ENCODE measurements around the gene ADORA2A. TPM values are rescaled to one million over a fixed set of nuclear protein-coding genes. Genes with fewer than 3 reads are reported as not detected.

ADORA2A gene
- total RNA-seq, 1 donor from 2014 or later: 3.5 TPM

GRCh38 chr22:24444251-24444650 is 16.9 kb downstream of the ADORA2A start:
- Mint-ChIP-seq H3K4me1 (ENCODE audit: unreplicated experiment) (peaks cover 10% of the 10 kb centered on the region), H3K27me3 (ENCODE audit: unreplicated experiment) (no peaks in the 10 kb centered on the region), H3K36me3 (ENCODE audit: unreplicated experiment) (no peaks in the 10 kb centered on the region), H3K4me3 (ENCODE audit: unreplicated experiment) (no peak overlapping the region), H3K9me3 (ENCODE audit: unreplicated experiment) (no peaks in the 10 kb centered on the region), H3K27ac (ENCODE audit: unreplicated experiment) (no peak overlapping the region)
- DNase-seq (ENCODE audit: extremely low spot score, unreplicated experiment): no peak
- TF ChIP-seq CTCF (IDR thresholded peaks at IDR 0.05): no peak

DNA sequence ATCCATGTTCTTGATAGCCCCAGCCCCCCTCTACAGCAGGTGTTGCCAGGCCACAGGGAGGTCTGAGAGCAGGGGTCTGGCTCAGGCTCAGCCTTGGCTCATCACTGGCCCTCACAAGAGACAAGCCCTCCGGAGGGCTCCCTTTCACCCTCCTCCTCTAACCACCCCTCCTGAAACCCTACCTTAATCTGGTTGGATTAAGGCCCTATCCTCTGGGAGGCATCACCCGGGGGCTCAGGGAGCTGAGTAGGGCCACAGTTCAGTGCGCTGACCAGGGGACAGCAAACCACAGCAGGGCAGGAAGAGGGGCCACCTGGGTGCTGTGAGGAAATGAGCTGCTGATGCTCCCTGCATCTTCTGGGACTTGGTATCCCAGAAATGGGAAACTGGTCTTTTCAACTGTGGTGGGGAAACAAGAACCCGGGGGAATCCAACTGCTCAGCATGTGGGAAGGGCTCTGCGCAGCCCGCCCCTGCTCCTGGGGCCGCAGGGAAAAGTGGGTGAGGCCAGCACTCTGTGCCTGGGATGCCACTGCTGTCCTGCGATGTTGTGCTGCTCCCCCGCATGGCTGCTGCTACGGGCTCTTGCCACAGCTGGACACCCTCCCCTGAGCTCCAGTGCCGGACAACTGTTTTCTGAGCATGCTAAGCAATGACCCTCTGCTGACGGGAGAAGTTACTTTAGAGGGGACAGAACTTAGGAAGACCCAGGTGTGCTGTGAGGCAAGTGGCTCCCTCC is 17.5 kb downstream of the ADORA2A start:
- no peaks in the 10 kb centered on the region for H3K27me3 Mint-ChIP-seq (ENCODE audit: unreplicated experiment)

GRCh38 chr22:24445481-24446259 is 18.3 kb downstream of the ADORA2A start:
- Mint-ChIP-seq H3K27ac (ENCODE audit: unreplicated experiment) (no peak overlapping the region), H3K4me1 (ENCODE audit: unreplicated experiment) (peaks cover 10% of the 10 kb centered on the region), H3K4me3 (ENCODE audit: unreplicated experiment) (no peak overlapping the region), H3K36me3 (ENCODE audit: unreplicated experiment) (no peaks in the 10 kb centered on the region), H3K9me3 (ENCODE audit: unreplicated experiment) (no peaks in the 10 kb centered on the region), H3K27me3 (ENCODE audit: unreplicated experiment) (no peaks in the 10 kb centered on the region)
- DNase-seq (ENCODE audit: extremely low spot score, unreplicated experiment): no peak
- no peak for TF ChIP-seq CTCF (IDR thresholded peaks at IDR 0.05)

More for the DNA sequence above, 17.5 kb downstream of the ADORA2A start:
- H3K9me3 Mint-ChIP-seq (ENCODE audit: unreplicated experiment): no peaks in the 10 kb centered on the region
- H3K4me3 Mint-ChIP-seq (ENCODE audit: unreplicated experiment): no peak overlapping the region
- no peak for DNase-seq (ENCODE audit: extremely low spot score, unreplicated experiment)
- no peak for TF ChIP-seq CTCF (IDR thresholded peaks at IDR 0.05)
- H3K27ac Mint-ChIP-seq (ENCODE audit: unreplicated experiment): no peak overlapping the region
- H3K4me1 Mint-ChIP-seq (ENCODE audit: unreplicated experiment): peaks cover 10% of the 10 kb centered on the region
- no peaks in the 10 kb centered on the region for H3K36me3 Mint-ChIP-seq (ENCODE audit: unreplicated experiment)

DNA sequence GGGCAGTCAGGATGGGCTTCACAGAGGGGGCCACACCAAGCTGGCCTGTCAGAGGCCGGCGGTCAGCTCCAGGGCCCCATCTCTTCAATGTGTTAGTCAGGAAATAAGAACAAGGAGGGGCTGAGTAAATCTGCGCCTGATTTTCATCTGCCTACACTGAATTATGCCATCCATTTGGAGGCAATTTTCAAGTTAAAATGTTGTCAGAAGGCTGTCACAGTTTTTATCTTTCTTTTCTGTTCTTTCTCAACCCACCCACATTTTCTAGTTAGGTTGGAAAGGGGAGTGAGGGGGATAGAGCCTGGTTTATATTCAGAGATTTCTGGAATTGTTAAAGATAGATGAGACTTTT is 18.8 kb downstream of the ADORA2A start:
- Mint-ChIP-seq H3K9me3 (ENCODE audit: unreplicated experiment) (no peaks in the 10 kb centered on the region), H3K4me3 (ENCODE audit: unreplicated experiment) (no peak overlapping the region), H3K4me1 (ENCODE audit: unreplicated experiment) (peaks cover 10% of the 10 kb centered on the region), H3K27me3 (ENCODE audit: unreplicated experiment) (no peaks in the 10 kb centered on the region), H3K27ac (ENCODE audit: unreplicated experiment) (no peak overlapping the region), H3K36me3 (ENCODE audit: unreplicated experiment) (no peaks in the 10 kb centered on the region)
- no peak for TF ChIP-seq CTCF (IDR thresholded peaks at IDR 0.05)
- no peak for DNase-seq (ENCODE audit: extremely low spot score, unreplicated experiment)

DNA sequence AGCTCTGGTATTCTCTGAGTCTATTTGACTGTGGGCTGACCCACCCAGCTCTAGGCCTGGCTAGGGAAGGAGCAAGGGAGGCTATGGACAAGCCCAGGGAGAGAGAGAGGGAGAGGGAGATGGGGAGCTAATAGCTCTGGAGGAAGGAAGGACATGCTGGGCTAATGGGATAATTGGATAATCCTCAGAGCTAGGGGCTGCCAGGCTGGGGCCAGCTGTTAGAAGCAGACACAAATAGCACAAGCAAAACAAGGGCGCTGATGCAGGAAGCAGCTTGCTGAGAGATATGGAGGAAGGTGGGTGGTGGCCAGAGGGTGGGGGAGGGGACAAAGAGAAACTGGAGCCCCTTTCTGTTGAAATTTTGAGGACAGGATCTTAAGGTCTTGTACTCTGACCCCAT is 23.2 kb downstream of the ADORA2A start:
- H3K9me3 Mint-ChIP-seq (ENCODE audit: unreplicated experiment): no peaks in the 10 kb centered on the region
- no peaks in the 10 kb centered on the region for H3K36me3 Mint-ChIP-seq (ENCODE audit: unreplicated experiment)
- H3K4me3 Mint-ChIP-seq (ENCODE audit: unreplicated experiment): no peak overlapping the region
- H3K27me3 Mint-ChIP-seq (ENCODE audit: unreplicated experiment): no peaks in the 10 kb centered on the region
- no peak overlapping the region for H3K27ac Mint-ChIP-seq (ENCODE audit: unreplicated experiment)
- peaks cover under 1% of the 10 kb centered on the region for H3K4me1 Mint-ChIP-seq (ENCODE audit: unreplicated experiment)
- no peak for DNase-seq (ENCODE audit: extremely low spot score, unreplicated experiment)
- no peak for TF ChIP-seq CTCF (IDR thresholded peaks at IDR 0.05)

Data from osteocyte (in vitro differentiated cells).